DLD1 (cell line): Measurements from ENCODE around the gene SPIN1.

Source experiments
- in situ Hi-C: cut with HindIII; loops from 2 replicates; pipeline ENCODE4 v1.10.0; 2017; ENCODE audit warnings: low sequenced_read_pairs

Gene SPIN1

GRCh38 chr9:88387552-88388202, 567 bp upstream of the SPIN1 start:
- in situ Hi-C loops = no loop called here

- in situ Hi-C loops = no loop called here
Observed at GRCh38 chr9:88388886-88389605, 802 bp downstream of the SPIN1 start.

- in situ Hi-C loops = no loop called here
Observed at GRCh38 chr9:88390371-88390990, 2.2 kb downstream of the SPIN1 start.

GRCh38 chr9:88391236-88391635, 3.0 kb downstream of the SPIN1 start:
- in situ Hi-C loops = no loop called here

GRCh38 chr9:88391921-88392320, 3.7 kb downstream of the SPIN1 start:
- in situ Hi-C loops = no loop called here

- in situ Hi-C loops = no loop called here
Observed at GRCh38 chr9:88392549-88392948, 4.3 kb downstream of the SPIN1 start.

GRCh38 chr9:88396836-88397577, 8.8 kb downstream of the SPIN1 start:
- in situ Hi-C loops = no loop called here

GRCh38 chr9:88398016-88398415, 9.8 kb downstream of the SPIN1 start:
- in situ Hi-C loops = no loop called here

- in situ Hi-C loops = no loop called here
Observed at GRCh38 chr9:88399966-88400365, 11.7 kb downstream of the SPIN1 start.

- in situ Hi-C loops = no loop called here
Observed at GRCh38 chr9:88403340-88403739, 15.1 kb downstream of the SPIN1 start.

- in situ Hi-C loops = no loop called here
Observed at GRCh38 chr9:88406051-88406450, 17.8 kb downstream of the SPIN1 start.

GRCh38 chr9:88411471-88411870, 23.2 kb downstream of the SPIN1 start:
- in situ Hi-C loops = no loop called here

GRCh38 chr9:88414298-88414697, 26.1 kb downstream of the SPIN1 start:
- in situ Hi-C loops = no loop called here

GRCh38 chr9:88418025-88418424, 29.8 kb downstream of the SPIN1 start:
- in situ Hi-C loops = no loop called here

- in situ Hi-C loops = no loop called here
Observed at GRCh38 chr9:88418715-88419540, 30.7 kb downstream of the SPIN1 start.

- in situ Hi-C loops = no loop called here
Observed at GRCh38 chr9:88420227-88420626, 32.0 kb downstream of the SPIN1 start.

- in situ Hi-C loops = no loop called here
Observed at GRCh38 chr9:88421348-88421747, 33.1 kb downstream of the SPIN1 start.

GRCh38 chr9:88425538-88425950, 37.3 kb downstream of the SPIN1 start:
- in situ Hi-C loops = no loop called here

GRCh38 chr9:88426651-88427050, 38.4 kb downstream of the SPIN1 start:
- in situ Hi-C loops = no loop called here

- in situ Hi-C loops = no loop called here
Observed at GRCh38 chr9:88429595-88430430, 41.6 kb downstream of the SPIN1 start.
